ENCODE measurements around the gene GDNF.
"Not testable (repeated sequence)": the region's sequence is repeated elsewhere in the genome, so short reads cannot be mapped to it uniquely, and the experiment has no call there.

The GDNF gene

DNA sequence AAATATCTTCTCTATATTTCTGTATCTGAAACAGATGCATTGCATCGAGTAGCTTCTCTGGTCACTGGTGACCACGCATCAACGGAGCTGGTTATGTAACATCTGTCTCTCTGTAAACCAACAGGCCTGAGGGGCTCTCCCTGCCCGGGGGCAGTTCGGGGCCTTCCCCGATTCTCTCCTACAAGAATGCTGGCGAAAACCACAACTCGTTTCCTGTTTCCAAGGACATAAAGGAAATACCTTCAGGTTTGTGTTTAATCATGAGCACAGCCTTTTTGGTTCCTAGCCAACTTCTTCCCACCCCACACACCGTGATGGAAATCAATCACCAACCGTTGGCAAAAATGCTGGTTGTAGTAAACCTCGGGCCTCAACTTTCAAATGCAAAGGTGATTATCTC lies 25.1 kb downstream of the GDNF start:
- DNase-seq, result no peak

GRCh38 chr5:37812365-37812764 lies 27.5 kb downstream of the GDNF start:
- no peak for DNase-seq

DNA sequence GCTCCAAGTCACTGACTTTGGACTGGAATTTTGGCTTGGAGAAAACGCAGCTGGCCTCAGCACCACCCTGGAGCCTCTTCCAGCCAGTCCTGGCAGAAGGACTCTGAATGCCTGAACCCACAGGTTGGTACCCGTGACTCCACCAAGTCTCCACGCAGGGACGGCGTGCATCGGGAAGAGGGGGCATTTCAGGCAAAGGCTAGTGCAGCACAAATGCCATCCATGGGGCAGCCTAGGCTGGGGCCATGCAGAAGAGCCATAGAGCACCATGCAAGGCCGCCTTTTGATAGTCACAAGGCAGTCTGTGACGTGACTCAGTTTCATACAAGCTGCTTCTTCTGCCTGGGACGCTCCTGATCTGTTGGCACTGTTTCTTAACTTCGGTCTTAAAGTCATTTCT lies 28.0 kb downstream of the GDNF start:
- no peak for DNase-seq

DNA sequence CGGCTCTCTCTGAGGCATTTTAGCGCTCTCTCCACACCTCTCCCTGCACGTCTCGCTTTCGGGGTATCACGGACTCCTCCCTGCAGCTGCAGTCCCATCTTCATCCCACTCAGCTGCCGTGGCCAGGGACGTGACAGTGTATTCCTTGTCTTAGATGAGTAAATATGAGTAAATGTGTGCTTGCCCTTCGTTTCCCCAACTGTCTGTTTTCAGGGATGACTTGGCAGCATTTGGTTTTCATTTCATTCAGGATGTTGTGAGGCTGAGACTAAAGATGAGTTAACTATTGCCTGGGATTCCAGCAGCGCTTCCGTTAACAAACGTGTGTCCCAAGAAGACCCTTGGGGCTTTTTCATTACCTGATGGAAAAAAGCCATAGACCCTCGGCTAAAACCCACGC lies 29.5 kb downstream of the GDNF start:
- DNase-seq, result no peak

- no peak for DNase-seq
Measured at GRCh38 chr5:37808945-37809344, 30.9 kb downstream of the GDNF start.

DNA sequence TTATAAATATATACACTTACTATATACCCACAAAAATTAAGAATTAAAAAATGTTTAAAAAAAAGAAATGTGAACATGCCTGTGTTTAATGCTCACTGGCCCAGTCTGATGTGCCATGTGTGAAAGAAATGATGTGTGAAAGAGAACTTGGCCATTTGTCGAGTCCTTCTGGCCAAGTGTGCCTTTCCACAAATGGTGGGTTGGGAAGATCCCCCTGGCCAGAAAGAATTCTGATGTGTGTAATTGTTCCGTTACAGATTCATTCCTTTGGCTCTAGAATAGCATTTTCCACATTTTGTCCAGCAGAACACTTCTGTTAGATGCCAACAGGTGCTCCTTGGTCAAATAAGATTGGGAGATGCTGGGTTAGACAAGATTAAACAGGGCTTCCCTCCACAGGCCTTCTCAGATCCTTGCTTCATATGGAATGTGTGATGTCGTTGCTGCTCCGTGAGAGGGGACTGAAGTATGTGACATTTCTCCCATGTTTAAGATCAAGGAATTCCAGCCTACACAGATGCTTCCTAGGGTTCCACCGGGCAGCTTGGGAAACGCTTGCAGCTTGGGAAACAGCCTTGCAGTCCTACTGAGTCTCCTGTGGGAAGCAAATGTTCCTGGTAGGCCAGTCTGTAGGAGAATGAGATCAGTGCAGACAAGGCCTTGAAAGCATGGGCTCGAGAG lies 32.1 kb downstream of the GDNF start:
- no peak for DNase-seq

DNA sequence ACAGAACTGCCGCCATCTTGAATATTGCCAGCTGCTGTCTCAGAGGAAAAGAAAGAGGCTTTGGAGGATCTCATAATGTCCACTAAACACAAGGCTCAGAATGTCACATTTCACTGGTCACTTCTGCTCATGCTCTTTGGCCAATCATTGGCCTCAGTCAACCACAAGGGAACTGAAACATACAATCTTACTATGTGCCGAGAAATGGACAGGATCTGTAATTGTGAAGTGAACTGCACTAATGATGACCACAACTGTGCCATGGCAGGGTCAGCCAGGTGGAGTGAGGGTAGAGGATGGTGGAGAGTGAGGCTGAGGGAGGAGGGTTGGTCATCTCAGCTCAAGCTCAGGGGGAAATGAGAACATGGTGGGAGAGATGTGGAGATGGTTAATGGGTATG lies 32.8 kb downstream of the GDNF start:
- DNase-seq, result no peak

DNA sequence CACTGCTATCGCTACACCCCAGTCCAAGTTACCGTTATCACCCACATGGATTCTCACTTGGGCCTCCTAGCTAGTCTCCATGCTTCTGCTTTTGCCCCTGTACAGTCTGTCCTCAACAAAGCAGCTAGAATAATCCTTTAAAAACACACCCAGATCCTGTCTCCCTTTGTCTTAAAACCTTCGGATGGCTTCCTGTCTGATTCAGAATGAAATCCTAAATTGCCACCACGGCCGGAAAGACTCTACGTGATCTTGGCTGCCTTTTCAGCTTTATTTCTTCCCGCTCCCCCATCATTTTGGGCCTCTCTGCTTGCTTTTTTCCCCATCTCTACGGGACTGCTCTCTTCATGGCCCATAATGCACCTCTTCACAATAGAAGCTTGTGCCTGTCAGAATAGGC lies 33.4 kb downstream of the GDNF start:
- DNase-seq, result no peak

- DNase-seq, result no peak
Measured at GRCh38 chr5:37806016-37806415, 33.8 kb downstream of the GDNF start.

GRCh38 chr5:37804401-37804800 lies 35.4 kb downstream of the GDNF start:
- DNase-seq, result no peak

GRCh38 chr5:37803487-37803886 lies 36.4 kb downstream of the GDNF start:
- no peak for DNase-seq

DNA sequence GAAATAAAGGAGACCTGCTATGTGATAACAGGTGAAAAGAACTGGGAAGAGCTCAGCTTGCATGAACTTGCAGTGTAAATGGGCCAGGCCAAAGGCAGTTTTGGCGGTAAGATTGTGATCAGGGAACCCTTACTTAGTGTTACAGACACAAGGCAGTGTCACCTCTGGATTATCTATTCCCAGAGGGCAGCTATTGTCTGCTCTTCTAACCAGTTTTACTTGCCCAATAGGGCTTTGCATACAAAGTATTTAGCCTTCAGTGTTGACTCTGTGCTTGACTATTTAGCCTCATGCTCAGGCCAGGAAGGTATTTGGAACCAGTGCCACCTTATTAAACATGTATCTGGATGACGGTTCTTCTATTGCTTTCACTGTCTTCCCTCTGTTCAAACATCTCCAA lies 38.3 kb downstream of the GDNF start:
- DNase-seq, result no peak

- DNase-seq, result no peak
Measured at GRCh38 chr5:37799865-37800421, 39.9 kb downstream of the GDNF start.

GRCh38 chr5:37796435-37796834 lies 43.4 kb downstream of the GDNF start:
- DNase-seq, result not testable (repeated sequence)

DNA sequence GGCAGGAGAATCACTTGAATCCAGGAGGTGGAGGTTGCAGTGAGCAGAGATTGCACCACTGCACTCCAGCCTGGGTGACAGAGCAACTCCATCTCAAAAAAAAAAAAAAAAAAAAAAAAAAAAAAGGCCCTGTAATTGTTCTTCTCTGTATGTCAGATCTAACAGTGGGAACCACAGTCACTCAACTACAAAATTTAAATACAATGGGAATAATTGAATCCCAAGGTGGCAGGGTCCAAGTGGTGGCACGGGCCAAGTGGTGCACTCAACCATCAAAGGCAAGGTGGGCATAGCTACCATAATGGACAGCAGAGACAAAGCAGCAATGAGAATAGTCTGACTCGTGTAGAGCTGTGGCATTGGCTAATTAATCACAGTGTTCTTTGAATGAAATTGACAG lies 44.5 kb downstream of the GDNF start:
- DNase-seq, result not testable (repeated sequence)

DNA sequence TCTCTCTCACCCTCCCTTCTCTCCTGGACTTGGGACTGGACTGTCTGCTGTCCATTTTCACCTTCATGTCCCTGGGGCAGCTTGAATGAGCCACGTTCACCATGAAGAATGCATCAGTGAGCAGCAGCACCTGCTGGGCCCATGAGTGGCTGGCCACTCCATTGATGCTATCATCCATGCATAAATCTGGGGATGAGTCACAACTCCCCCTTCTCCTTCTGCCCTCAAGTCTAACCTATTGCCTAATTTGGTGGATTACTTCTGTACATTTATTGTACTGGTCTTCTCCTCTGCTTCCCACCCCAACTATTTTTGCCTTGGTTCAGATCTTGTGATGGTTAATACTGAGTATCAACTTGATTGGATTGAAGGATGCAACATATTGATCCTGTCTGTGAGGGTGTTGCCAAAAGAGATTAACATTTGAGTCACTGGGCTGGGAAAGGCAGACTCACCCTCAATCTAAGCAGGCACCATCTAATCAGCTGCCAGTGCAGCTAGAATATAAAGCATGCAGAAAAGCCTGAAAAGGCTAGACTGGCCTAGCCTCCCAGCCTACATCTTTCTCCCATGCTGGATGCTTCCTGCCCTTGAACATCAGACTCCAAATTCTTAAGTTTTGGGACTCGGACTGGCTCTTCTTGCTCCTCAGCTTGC lies 46.7 kb downstream of the GDNF start:
- DNase-seq, result no peak

GRCh38 chr5:37791321-37791720 lies 48.5 kb downstream of the GDNF start:
- DNase-seq, result no peak

DNA sequence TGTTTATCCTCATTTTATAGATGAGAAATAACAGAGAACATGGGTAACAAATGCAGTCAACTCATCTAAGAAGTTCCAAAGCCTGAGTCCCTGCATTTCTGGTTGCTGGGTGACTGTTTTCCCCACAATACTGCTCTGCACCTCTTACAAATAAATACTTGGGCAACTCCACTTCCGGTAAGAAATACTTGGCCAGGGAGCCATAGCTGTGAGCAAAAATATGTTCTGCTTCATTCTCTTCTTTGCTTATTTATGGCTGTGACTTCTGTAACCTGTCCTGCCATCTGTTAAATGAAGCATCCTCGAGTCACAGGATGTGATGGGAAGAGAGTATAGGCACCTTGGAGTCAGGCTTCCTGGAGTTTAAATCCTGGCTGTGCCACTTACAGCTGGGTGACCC lies 49.9 kb downstream of the GDNF start:
- DNase-seq, result no peak

- no peak for DNase-seq
Measured at GRCh38 chr5:37787742-37788141, 52.1 kb downstream of the GDNF start.

GRCh38 chr5:37786862-37787519 lies 52.9 kb downstream of the GDNF start:
- no peak for DNase-seq

GRCh38 chr5:37786416-37786815 lies 53.4 kb downstream of the GDNF start:
- no peak for DNase-seq

- not testable (repeated sequence) for DNase-seq
Measured at GRCh38 chr5:37781409-37781808, 58.4 kb downstream of the GDNF start.

DNA sequence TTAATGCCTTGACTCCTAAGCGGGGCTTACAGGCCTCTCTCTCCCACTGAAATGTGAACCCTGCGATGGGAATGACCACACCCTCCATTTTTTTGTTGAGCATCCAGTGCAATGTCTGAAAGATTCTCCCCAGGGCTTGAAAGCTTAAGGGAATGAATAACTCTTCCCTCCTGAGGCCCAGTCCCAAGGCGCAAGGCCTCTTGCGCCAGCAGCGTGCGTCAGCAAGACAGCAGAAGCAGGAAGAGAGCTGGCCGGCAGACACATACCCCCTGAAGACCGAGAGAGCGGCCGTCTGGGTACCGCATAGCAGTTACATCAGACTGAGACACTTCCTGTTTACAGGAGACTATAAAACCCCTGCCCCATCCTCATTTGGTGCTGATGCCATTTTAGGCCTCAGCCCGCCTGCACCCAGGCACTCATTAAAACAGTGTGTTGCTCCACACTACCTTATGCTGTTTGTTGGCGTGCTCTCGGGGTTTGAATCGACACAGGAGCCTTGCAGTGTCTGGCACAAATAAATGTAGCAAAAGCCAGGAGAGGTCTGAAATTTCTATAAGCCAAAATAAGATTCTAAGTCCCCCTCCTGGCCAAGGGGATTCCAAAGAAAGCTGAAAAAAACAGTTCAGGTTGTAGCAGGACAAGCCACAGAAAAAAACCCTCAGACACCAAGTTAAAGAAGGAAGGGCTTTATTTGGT lies 62.3 kb downstream of the GDNF start:
- no peak for DNase-seq

Measured in COR-L47 (cell line).